SK-N-SH (cell line): ENCODE measurements around the gene STX11. TPM values are rescaled to one million over a fixed set of nuclear protein-coding genes. Genes with fewer than 3 reads are reported as not detected.
"Not testable (repeated sequence)": the region's sequence is repeated elsewhere in the genome, so short reads cannot be mapped to it uniquely, and the experiment has no call there.

ENCODE experiments used
- CTCF ChIA-PET: fragments of 300-600, 350-600 bp; formaldehyde crosslinking; extraction: SDS; loops from one replicate; lab custom pipeline; 2021; lab: Yijun Ruan, JAX
- POLR2A ChIA-PET: fragments of 350-600 bp; sonication (Branson Sonifier 250); formaldehyde crosslinking; extraction: SDS; loops from one replicate; lab custom pipeline; 2020; ENCODE audit warnings: antibody characterized with exemption, inconsistent platforms; lab: Yijun Ruan, JAX
- DNase-seq: peaks from one replicate; pipeline ENCODE4 v3.0.0; 2012
- H2AFZ ChIP-seq: fragments of 200-600 bp; sonication (generic); 2 replicates; pipeline ENCODE4 v1.8.1; 2016; ENCODE audit warnings: antibody characterized with exemption, mild to moderate bottlenecking, low read depth
- H3F3A ChIP-seq: fragments of 200-600 bp; sonication (generic); replicated peaks from 2 replicates; pipeline ENCODE3; 2016; ENCODE audit warnings: antibody characterized with exemption, mild to moderate bottlenecking; ENCODE audit not compliant: insufficient read depth
- H3K27ac ChIP-seq, 2 experiments: fragments of 200-500 bp in 1 of 2; fragments of 200-600 bp in 1 of 2; sonication (Bioruptor generic) in 1 of 2; sonication (generic), shearing (Covaris generic) in 1 of 2; 2 replicates each; pipeline versions ENCODE4 v1.5.1 to v1.6.1; 2014 to 2016; ENCODE audit warnings: low read depth in 2 of 2, inconsistent platforms in 1 of 2, low read length in 1 of 2, mild to moderate bottlenecking in 1 of 2, mixed read lengths in 1 of 2
- H3K27me3 ChIP-seq: fragments of 200-600 bp; sonication (generic), shearing (Covaris generic); 2 replicates; pipeline ENCODE4 v1.6.1; 2016; ENCODE audit warnings: mixed run types; ENCODE audit not compliant: insufficient read depth
- H3K36me3 ChIP-seq, 2 experiments: fragments of 200-500 bp in 1 of 2; fragments of 200-600 bp in 1 of 2; sonication (Bioruptor generic) in 1 of 2; sonication (generic) in 1 of 2; replicated peaks in 1 of 2; 2 replicates each; pipeline versions ENCODE3 to v1.5.1; 2014 to 2016; ENCODE audit warnings: low read length in 1 of 2, mild to moderate bottlenecking in 1 of 2; ENCODE audit not compliant: insufficient read depth in 2 of 2, control insufficient read depth in 1 of 2
- H3K4me1 ChIP-seq, 2 experiments: fragments of 200-500 bp in 1 of 2; fragments of 200-600 bp in 1 of 2; sonication (Bioruptor generic) in 1 of 2; sonication (generic), shearing (Covaris generic) in 1 of 2; 2 replicates each; pipeline versions ENCODE4 v1.5.1 to v1.6.1; 2014 to 2016; ENCODE audit warnings: low read depth in 1 of 2, low read length in 1 of 2, mixed run types in 1 of 2; ENCODE audit not compliant: insufficient read depth in 2 of 2, control insufficient read depth in 1 of 2
- H3K4me2 ChIP-seq: fragments of 200-600 bp; sonication (generic), shearing (Covaris generic); 2 replicates; pipeline ENCODE4 v1.6.1; 2017; ENCODE audit warnings: mixed run types
- H3K4me3 ChIP-seq, 2 experiments: fragments of 200-500 bp in 1 of 2; fragments of 200-600 bp in 1 of 2; sonication (Bioruptor generic) in 1 of 2; sonication (generic), shearing (Covaris generic) in 1 of 2; 2 replicates each; pipeline versions ENCODE4 v1.5.1 to v1.8.1; 2014 to 2016; ENCODE audit warnings: low read depth in 2 of 2, inconsistent platforms in 1 of 2, low read length in 1 of 2, mild to moderate bottlenecking in 1 of 2, mixed read lengths in 1 of 2, moderate library complexity in 1 of 2
- H3K79me2 ChIP-seq: fragments of 200-600 bp; sonication (generic); 2 replicates; pipeline ENCODE4 v1.8.1; 2017; ENCODE audit warnings: mild to moderate bottlenecking; ENCODE audit not compliant: insufficient read depth
- H3K9ac ChIP-seq: fragments of 200-600 bp; sonication (generic); 2 replicates; pipeline ENCODE4 v1.6.1; 2017; ENCODE audit warnings: mixed run types
- H3K9me2 ChIP-seq: fragments of 200-600 bp; sonication (generic); 2 replicates; pipeline ENCODE4 v1.6.1; 2017; ENCODE audit warnings: mixed run types
- H3K9me3 ChIP-seq: fragments of 200-600 bp; sonication (generic); 2 replicates; pipeline ENCODE4 v1.6.1; 2017; ENCODE audit warnings: mixed run types, mild to moderate bottlenecking, moderate library complexity
- H4K20me1 ChIP-seq: fragments of 200-600 bp; sonication (generic); 2 replicates; pipeline ENCODE4 v1.6.1; 2017; ENCODE audit warnings: mild to moderate bottlenecking, mixed run types; ENCODE audit not compliant: insufficient read depth
- EP300 ChIP-seq, 2 experiments: IDR thresholded peaks; 2 replicates each; pipeline versions ENCODE4 v1.4.0 to v1.6.1; 2012; ENCODE audit warnings: borderline replicate concordance in 1 of 2, low read depth in 1 of 2, low read length in 1 of 2
- EZH2phosphoT487 ChIP-seq: fragments of 200-600 bp; sonication (generic); IDR thresholded peaks from 2 replicates; pipeline ENCODE4 v1.6.1; 2017; ENCODE audit warnings: low read depth, mixed run types, mild to moderate bottlenecking, antibody characterized with exemption, moderate library complexity, borderline replicate concordance
- FOXJ3 ChIP-seq: sonication (generic); formaldehyde crosslinking; IDR thresholded peaks from 2 replicates; pipeline ENCODE4 v1.5.1; 2020; ENCODE audit warnings: mild to moderate bottlenecking, missing genetic modification reagents
- MAX ChIP-seq: IDR thresholded peaks from 2 replicates; pipeline ENCODE4 v1.4.0; 2012; ENCODE audit warnings: low read depth
- MEF2A ChIP-seq: IDR thresholded peaks from 2 replicates; pipeline ENCODE4 v1.4.0; 2012; ENCODE audit warnings: low read depth, borderline replicate concordance
- MXI1 ChIP-seq: IDR thresholded peaks from 2 replicates; pipeline ENCODE4 v1.6.1; 2012; ENCODE audit warnings: mild to moderate bottlenecking, low read depth, low read length, improper control_type of control experiment
- NFIC ChIP-seq: IDR thresholded peaks from 2 replicates; pipeline ENCODE4 v1.4.0; 2012; ENCODE audit warnings: borderline replicate concordance
- PBX3 ChIP-seq: IDR thresholded peaks from 2 replicates; pipeline ENCODE4; 2012
- RAD21 ChIP-seq: IDR thresholded peaks from 2 replicates; pipeline ENCODE4 v1.6.1; 2012; ENCODE audit warnings: mild to moderate bottlenecking, low read length
- RCOR1 ChIP-seq: fragments of 150-350 bp; IDR thresholded peaks from 2 replicates; pipeline ENCODE4 v1.6.1; 2017; ENCODE audit warnings: antibody characterized with exemption, low read length
- TCF12 ChIP-seq: IDR thresholded peaks from 2 replicates; pipeline ENCODE4 v1.4.0; 2012
- USF1 ChIP-seq: IDR thresholded peaks from 2 replicates; pipeline ENCODE4 v1.4.0; 2012; ENCODE audit warnings: low read depth, borderline replicate concordance
- ZBTB33 ChIP-seq: IDR thresholded peaks from 2 replicates; pipeline ENCODE4 v1.4.0; 2012; ENCODE audit warnings: low read depth, borderline replicate concordance
- polyA plus RNA-seq, 3 experiments: library from polyadenylated mRNA; depleted of rRNA; stranded (reverse); fragments of >200 nt; gene quantifications; 2 replicates each; pipeline ENCODE4 v1.2.3, GENCODE V29; 2012

Gene STX11
- polyA plus RNA-seq, 1 of the 3 experiments (the other 2 are of a cell fraction), result 0.15 TPM

- TF ChIP-seq PBX3, result peak; percentile 87
- TF ChIP-seq ZBTB33, result no peak
- TF ChIP-seq EP300 (IDR thresholded peaks at IDR 0.05; ENCODE audit: borderline replicate concordance in 1 of 2, low read depth in 1 of 2, low read length in 1 of 2), result peak in 1 of 2 experiments; percentile 50; a peak in 1 of 4 replicates
- TF ChIP-seq RAD21, result no peak
- TF ChIP-seq FOXJ3 (CRISPR knock-in tag), result no peak
- TF ChIP-seq MAX, result no peak
- peak; percentile 46; the same call in 1 of the 2 replicates for TF ChIP-seq NFIC
- no peak for TF ChIP-seq MEF2A
- peak; percentile 48 for TF ChIP-seq TCF12
- no peak for TF ChIP-seq USF1
- no peak for TF ChIP-seq EZH2phosphoT487
- no peak for TF ChIP-seq RCOR1
- TF ChIP-seq MXI1, result no peak
These were observed 19.0 kb upstream of the STX11 start (continued) for GRCh38 chr6:144131248-144131709.

- DNase-seq, H3K4me2 ChIP-seq, H3K36me3 ChIP-seq, H3K79me2 ChIP-seq, H3K9me2 ChIP-seq, H3K27ac ChIP-seq, H3K9ac ChIP-seq, H3K4me1 ChIP-seq, H3K4me3 ChIP-seq, H2AFZ ChIP-seq, H3K27me3 ChIP-seq, H4K20me1 ChIP-seq, H3K9me3 ChIP-seq, POLR2A ChIA-PET, CTCF ChIA-PET: not testable (repeated sequence)
- peaks cover 12% of the 10 kb centered on the region for H3F3A ChIP-seq
These were observed 18.1 kb upstream of the STX11 start for GRCh38 chr6:144132167-144132690.
